DOHH2 (cell line): ENCODE measurements around the gene TMEM87B.

ENCODE experiments used
- EZH2phosphoT487 ChIP-seq: fragments of 200-600 bp; sonication (generic); IDR thresholded peaks from 2 replicates; pipeline ENCODE4 v1.6.1; 2017; ENCODE audit warnings: borderline replicate concordance, mild to moderate bottlenecking, antibody characterized with exemption, low read length, moderate library complexity, mixed read lengths
- TF ChIP-seq, protein P1 (sequence below): fragments of 200-600 bp; sonication (generic); IDR thresholded peaks from one replicate; pipeline ENCODE4 v1.5.1; 2014; ENCODE audit warnings: antibody characterized with exemption, mild to moderate bottlenecking, low read depth, low read length; ENCODE audit not compliant: poor library complexity, severe bottlenecking

DNA sequence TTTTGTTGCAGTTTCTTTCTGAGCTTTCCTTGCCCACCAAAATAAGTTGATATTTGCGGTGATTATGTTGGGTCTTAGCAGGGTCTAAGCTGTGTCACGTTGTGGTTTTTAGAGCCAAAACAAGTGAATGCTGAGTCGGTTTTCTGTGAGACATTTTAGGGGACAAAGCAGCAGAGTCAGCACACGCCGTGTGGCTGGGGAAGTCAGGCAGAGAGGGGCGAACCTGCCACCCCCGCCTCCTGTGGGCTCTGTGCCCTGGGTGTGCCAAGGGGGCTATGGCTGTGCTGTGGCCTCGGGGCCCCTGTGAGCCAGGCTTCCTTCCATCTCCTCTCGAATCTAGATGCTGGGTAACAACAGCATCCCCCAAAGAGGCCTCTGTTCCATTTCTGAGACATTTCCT is 30.8 kb upstream of the TMEM87B start:
- TF ChIP-seq, protein P1, sequence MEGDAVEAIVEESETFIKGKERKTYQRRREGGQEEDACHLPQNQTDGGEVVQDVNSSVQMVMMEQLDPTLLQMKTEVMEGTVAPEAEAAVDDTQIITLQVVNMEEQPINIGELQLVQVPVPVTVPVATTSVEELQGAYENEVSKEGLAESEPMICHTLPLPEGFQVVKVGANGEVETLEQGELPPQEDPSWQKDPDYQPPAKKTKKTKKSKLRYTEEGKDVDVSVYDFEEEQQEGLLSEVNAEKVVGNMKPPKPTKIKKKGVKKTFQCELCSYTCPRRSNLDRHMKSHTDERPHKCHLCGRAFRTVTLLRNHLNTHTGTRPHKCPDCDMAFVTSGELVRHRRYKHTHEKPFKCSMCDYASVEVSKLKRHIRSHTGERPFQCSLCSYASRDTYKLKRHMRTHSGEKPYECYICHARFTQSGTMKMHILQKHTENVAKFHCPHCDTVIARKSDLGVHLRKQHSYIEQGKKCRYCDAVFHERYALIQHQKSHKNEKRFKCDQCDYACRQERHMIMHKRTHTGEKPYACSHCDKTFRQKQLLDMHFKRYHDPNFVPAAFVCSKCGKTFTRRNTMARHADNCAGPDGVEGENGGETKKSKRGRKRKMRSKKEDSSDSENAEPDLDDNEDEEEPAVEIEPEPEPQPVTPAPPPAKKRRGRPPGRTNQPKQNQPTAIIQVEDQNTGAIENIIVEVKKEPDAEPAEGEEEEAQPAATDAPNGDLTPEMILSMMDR, result no peak
- TF ChIP-seq EZH2phosphoT487, result no peak
